ENCODE results near the gene FOXO3. TPM values are rescaled to one million over a fixed set of nuclear protein-coding genes. Genes with fewer than 3 reads are reported as not detected.

The FOXO3 gene
- total and polyA plus RNA-seq, 2 of the 13 experiments (the other 11 are each of a cell fraction or from before 2014, with no cell fraction given) = 16.0 to 22.5 TPM

DNA sequence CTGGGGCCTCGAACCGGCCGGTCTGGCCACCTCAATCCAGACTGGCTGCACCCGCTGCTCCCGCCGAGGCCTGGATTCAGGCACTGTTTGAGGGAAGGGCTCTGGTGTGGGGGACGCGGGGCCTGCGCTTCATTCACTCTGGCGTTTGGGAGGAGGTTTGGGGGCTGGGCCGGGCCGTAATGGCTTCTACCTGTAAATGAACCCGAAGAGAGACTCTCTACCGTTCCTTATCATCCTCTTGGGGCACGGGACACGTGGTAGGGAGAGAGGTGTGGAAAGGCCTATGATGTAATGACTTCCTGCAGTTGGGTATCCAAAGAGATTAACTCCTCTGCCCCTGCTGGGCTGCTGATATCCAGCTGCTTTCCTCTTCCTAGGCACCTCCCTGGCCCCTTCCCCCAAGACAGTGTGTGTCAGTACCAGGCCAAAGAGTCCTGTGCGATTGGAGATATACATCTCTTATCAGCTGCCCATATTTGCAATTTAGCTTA is 1.8 kb downstream of the FOXO3 start (continued):
- TF ChIP-seq, protein P1, sequence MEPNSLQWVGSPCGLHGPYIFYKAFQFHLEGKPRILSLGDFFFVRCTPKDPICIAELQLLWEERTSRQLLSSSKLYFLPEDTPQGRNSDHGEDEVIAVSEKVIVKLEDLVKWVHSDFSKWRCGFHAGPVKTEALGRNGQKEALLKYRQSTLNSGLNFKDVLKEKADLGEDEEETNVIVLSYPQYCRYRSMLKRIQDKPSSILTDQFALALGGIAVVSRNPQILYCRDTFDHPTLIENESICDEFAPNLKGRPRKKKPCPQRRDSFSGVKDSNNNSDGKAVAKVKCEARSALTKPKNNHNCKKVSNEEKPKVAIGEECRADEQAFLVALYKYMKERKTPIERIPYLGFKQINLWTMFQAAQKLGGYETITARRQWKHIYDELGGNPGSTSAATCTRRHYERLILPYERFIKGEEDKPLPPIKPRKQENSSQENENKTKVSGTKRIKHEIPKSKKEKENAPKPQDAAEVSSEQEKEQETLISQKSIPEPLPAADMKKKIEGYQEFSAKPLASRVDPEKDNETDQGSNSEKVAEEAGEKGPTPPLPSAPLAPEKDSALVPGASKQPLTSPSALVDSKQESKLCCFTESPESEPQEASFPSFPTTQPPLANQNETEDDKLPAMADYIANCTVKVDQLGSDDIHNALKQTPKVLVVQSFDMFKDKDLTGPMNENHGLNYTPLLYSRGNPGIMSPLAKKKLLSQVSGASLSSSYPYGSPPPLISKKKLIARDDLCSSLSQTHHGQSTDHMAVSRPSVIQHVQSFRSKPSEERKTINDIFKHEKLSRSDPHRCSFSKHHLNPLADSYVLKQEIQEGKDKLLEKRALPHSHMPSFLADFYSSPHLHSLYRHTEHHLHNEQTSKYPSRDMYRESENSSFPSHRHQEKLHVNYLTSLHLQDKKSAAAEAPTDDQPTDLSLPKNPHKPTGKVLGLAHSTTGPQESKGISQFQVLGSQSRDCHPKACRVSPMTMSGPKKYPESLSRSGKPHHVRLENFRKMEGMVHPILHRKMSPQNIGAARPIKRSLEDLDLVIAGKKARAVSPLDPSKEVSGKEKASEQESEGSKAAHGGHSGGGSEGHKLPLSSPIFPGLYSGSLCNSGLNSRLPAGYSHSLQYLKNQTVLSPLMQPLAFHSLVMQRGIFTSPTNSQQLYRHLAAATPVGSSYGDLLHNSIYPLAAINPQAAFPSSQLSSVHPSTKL (CRISPR knock-in tag; IDR thresholded peaks at IDR 0.05) = 0 out of 2 replicates have a peak, but pooled peaks have one; percentile 33
- TF ChIP-seq ZNF678 (CRISPR knock-in tag; IDR thresholded peaks at IDR 0.05) = no peak
- TF ChIP-seq SRSF4 (IDR thresholded peaks at IDR 0.05; ENCODE audit: low read depth, low read length, poor library complexity, severe bottlenecking) = no peak
- TF ChIP-seq ZFP41 (CRISPR knock-in tag; IDR thresholded peaks at IDR 0.05; ENCODE audit: borderline replicate concordance) = peak; percentile 39; the same call in 1 of the 2 replicates
- TF ChIP-seq, protein P2, sequence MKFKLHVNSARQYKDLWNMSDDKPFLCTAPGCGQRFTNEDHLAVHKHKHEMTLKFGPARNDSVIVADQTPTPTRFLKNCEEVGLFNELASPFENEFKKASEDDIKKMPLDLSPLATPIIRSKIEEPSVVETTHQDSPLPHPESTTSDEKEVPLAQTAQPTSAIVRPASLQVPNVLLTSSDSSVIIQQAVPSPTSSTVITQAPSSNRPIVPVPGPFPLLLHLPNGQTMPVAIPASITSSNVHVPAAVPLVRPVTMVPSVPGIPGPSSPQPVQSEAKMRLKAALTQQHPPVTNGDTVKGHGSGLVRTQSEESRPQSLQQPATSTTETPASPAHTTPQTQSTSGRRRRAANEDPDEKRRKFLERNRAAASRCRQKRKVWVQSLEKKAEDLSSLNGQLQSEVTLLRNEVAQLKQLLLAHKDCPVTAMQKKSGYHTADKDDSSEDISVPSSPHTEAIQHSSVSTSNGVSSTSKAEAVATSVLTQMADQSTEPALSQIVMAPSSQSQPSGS (CRISPR knock-in tag; IDR thresholded peaks at IDR 0.05) = peak; percentile 94
- no peak for TF ChIP-seq IKZF1 (IDR thresholded peaks at IDR 0.05)
- TF ChIP-seq KLF6 (CRISPR knock-in tag; IDR thresholded peaks at IDR 0.05) = peak; percentile 81; the same call in 1 of the 2 replicates
- 0 out of 2 replicates have a peak, but pooled peaks have one; percentile 50 for TF ChIP-seq ZMAT3 (CRISPR knock-in tag; conservative IDR thresholded peaks at IDR 0.05)
- TF ChIP-seq, protein P3, sequence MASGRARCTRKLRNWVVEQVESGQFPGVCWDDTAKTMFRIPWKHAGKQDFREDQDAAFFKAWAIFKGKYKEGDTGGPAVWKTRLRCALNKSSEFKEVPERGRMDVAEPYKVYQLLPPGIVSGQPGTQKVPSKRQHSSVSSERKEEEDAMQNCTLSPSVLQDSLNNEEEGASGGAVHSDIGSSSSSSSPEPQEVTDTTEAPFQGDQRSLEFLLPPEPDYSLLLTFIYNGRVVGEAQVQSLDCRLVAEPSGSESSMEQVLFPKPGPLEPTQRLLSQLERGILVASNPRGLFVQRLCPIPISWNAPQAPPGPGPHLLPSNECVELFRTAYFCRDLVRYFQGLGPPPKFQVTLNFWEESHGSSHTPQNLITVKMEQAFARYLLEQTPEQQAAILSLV (CRISPR knock-in tag; IDR thresholded peaks at IDR 0.05; ENCODE audit: borderline replicate concordance) = peak; percentile 65; the same call in 1 of the 2 replicates
- TF ChIP-seq ESRRA (CRISPR knock-in tag; IDR thresholded peaks at IDR 0.05; ENCODE audit: low read depth) = no peak; the same call in 1 of the 2 replicates
- TF ChIP-seq, protein P4, sequence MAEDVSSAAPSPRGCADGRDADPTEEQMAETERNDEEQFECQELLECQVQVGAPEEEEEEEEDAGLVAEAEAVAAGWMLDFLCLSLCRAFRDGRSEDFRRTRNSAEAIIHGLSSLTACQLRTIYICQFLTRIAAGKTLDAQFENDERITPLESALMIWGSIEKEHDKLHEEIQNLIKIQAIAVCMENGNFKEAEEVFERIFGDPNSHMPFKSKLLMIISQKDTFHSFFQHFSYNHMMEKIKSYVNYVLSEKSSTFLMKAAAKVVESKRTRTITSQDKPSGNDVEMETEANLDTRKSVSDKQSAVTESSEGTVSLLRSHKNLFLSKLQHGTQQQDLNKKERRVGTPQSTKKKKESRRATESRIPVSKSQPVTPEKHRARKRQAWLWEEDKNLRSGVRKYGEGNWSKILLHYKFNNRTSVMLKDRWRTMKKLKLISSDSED (CRISPR knock-in tag; IDR thresholded peaks at IDR 0.05) = no peak
- no peak for TF ChIP-seq MZF1 (CRISPR knock-in tag; IDR thresholded peaks at IDR 0.05; ENCODE audit: borderline replicate concordance)
- TF ChIP-seq NFKB2 (CRISPR knock-in tag; IDR thresholded peaks at IDR 0.05; ENCODE audit: borderline replicate concordance) = peak; percentile 56; the same call in 1 of the 2 replicates
- TF ChIP-seq ZNF615 (CRISPR knock-in tag; IDR thresholded peaks at IDR 0.05; ENCODE audit: borderline replicate concordance) = no peak
- peak in 1 of 2 experiments; percentile 77; a peak in 2 of 4 replicates for TF ChIP-seq KLF16 (CRISPR knock-in tag; IDR thresholded peaks at IDR 0.05)
- TF ChIP-seq, protein P5, sequence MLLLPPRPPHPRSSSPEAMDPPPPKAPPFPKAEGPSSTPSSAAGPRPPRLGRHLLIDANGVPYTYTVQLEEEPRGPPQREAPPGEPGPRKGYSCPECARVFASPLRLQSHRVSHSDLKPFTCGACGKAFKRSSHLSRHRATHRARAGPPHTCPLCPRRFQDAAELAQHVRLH (CRISPR knock-in tag; IDR thresholded peaks at IDR 0.05; ENCODE audit: borderline replicate concordance, low read depth) = 0 out of 2 replicates have a peak, but pooled peaks have one; percentile 25
- TF ChIP-seq, protein P6, sequence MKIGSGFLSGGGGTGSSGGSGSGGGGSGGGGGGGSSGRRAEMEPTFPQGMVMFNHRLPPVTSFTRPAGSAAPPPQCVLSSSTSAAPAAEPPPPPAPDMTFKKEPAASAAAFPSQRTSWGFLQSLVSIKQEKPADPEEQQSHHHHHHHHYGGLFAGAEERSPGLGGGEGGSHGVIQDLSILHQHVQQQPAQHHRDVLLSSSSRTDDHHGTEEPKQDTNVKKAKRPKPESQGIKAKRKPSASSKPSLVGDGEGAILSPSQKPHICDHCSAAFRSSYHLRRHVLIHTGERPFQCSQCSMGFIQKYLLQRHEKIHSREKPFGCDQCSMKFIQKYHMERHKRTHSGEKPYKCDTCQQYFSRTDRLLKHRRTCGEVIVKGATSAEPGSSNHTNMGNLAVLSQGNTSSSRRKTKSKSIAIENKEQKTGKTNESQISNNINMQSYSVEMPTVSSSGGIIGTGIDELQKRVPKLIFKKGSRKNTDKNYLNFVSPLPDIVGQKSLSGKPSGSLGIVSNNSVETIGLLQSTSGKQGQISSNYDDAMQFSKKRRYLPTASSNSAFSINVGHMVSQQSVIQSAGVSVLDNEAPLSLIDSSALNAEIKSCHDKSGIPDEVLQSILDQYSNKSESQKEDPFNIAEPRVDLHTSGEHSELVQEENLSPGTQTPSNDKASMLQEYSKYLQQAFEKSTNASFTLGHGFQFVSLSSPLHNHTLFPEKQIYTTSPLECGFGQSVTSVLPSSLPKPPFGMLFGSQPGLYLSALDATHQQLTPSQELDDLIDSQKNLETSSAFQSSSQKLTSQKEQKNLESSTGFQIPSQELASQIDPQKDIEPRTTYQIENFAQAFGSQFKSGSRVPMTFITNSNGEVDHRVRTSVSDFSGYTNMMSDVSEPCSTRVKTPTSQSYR (CRISPR knock-in tag; IDR thresholded peaks at IDR 0.05; ENCODE audit: borderline replicate concordance) = 0 out of 2 replicates have a peak, but pooled peaks have one; percentile 39
- TF ChIP-seq MEIS2 (CRISPR knock-in tag; IDR thresholded peaks at IDR 0.05) = no peak
